AG09319 (cell line): ENCODE measurements around the gene ANKRD24.
A peak's percentile ranks its signal among the peaks of the same experiment; 100 is the strongest.

Experiments used
- DNase-seq: peaks from one replicate; pipeline ENCODE4 v3.0.0-alpha.2; 2010; ENCODE audit warnings: low read depth; ENCODE audit errors: extremely low read depth
- TF ChIP-seq, protein P1 (sequence below): IDR thresholded peaks from 2 replicates; pipeline ENCODE4 v1.5.1; 2011; ENCODE audit warnings: low read depth, mild to moderate bottlenecking, inconsistent platforms, low read length, moderate library complexity

ANKRD24 gene

DNA sequence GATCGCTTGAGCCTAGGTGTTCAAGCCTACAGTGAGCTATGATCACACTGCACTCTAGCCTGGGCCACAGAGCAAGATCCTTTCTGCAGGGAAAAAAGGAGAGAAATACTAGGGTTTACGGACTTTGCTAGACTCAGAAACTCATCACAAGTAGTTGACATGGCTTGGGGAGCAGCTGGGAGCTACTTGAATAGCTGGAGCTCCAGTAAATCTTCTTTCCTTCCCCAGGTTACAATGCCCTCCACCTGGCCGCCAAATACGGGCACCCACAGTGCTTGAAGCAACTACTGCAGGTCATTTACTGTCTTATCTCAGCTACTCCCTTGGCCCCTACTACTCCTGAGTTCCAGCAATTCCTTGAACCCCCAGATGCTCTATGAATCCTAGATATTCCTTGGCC lies 19.3 kb downstream of the ANKRD24 start:
- DNase-seq = no peak
- TF ChIP-seq, protein P1, sequence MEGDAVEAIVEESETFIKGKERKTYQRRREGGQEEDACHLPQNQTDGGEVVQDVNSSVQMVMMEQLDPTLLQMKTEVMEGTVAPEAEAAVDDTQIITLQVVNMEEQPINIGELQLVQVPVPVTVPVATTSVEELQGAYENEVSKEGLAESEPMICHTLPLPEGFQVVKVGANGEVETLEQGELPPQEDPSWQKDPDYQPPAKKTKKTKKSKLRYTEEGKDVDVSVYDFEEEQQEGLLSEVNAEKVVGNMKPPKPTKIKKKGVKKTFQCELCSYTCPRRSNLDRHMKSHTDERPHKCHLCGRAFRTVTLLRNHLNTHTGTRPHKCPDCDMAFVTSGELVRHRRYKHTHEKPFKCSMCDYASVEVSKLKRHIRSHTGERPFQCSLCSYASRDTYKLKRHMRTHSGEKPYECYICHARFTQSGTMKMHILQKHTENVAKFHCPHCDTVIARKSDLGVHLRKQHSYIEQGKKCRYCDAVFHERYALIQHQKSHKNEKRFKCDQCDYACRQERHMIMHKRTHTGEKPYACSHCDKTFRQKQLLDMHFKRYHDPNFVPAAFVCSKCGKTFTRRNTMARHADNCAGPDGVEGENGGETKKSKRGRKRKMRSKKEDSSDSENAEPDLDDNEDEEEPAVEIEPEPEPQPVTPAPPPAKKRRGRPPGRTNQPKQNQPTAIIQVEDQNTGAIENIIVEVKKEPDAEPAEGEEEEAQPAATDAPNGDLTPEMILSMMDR = no peak

DNA sequence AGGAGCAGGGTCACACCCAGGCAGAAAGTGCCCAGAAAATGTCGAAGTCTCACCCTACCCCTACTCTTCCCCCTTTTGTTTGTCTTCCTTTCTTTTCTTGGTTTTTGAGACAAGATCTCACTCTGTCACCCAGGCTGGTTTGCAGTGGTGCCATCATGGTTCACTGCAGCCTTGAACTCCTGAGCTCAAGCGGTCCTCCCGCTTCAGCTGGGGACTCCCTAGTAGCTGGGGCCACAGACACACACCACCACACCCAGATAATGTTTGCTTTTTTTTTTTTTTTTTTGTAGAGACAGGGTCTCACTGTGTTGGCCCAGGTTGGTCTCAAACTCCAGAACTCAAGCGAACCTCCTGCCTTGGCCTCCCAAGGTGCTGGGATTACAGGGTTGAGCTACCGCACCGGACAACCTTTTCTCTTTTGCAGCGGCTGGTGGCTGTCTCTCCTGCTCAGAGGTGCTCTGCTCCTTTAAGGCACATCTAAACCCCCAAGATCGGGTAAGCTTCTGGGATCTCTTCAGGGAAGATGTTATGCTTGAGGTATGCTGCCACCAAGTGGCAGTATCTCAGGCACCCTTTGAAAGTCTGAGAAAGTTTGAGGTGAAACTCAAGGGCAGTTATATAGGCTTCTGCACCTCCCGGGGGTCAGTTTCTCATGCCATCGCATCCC lies 24.5 kb downstream of the ANKRD24 start:
- no peak for DNase-seq
- TF ChIP-seq, protein P1 = peak; percentile 31

GRCh38 chr19:4208385-4209094 lies 26.1 kb downstream of the ANKRD24 start:
- TF ChIP-seq, protein P1 = peak; percentile 52
- no peak for DNase-seq

DNA sequence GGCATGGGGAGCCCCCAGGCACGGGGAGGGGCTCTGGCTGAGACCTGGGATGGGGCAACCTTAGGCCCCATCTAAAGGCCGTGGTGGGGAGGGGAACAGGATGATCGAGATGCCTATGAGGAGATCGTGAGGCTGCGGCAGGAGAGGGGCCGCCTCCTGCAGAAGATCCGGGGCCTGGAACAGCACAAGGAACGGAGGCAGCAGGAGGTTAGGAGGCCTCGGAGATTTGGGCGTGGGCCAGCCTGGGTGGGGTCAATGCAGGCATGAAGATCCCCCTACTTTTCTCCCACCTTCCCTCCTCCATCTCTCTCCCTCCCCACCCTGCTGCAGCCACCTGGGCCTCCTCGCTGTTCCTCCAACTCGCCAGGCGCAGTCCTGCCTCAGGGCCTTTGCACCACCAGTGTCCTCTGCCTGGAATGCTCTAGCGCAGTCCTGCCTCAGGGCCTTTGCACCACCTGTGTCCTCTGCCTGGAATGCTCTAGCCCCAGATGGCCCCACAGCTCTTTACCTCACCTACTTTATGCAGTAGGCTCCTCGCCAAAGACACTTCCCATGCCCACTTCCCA lies 27.8 kb downstream of the ANKRD24 start:
- no peak for DNase-seq
- TF ChIP-seq, protein P1 = no peak

GRCh38 chr19:4213116-4213515 lies 30.6 kb downstream of the ANKRD24 start:
- no peak for DNase-seq
- TF ChIP-seq, protein P1 = no peak

GRCh38 chr19:4215807-4216206 lies 33.3 kb downstream of the ANKRD24 start:
- DNase-seq = no peak
- TF ChIP-seq, protein P1 = no peak

- DNase-seq = no peak
- TF ChIP-seq, protein P1 = no peak
These were observed 34.4 kb downstream of the ANKRD24 start for GRCh38 chr19:4216846-4217245.
